KMS-11 (cell line): ENCODE results near the gene COL16A1.

Experiments
- H2AFZ ChIP-seq: fragments of 200-600 bp; sonication (generic); 2 replicates; pipeline ENCODE4 v1.6.1; 2016; ENCODE audit warnings: antibody characterized with exemption, mixed run types, low read depth
- H3K27ac ChIP-seq: fragments of 200-600 bp; sonication (generic); 2 replicates; pipeline ENCODE4 v1.6.1; 2016; ENCODE audit warnings: mild to moderate bottlenecking, mixed run types
- H3K27me3 ChIP-seq: fragments of 200-600 bp; sonication (generic); 2 replicates; pipeline ENCODE4 v1.6.1; 2017; ENCODE audit warnings: mild to moderate bottlenecking, low read depth, mixed run types, moderate library complexity; ENCODE audit not compliant: insufficient read depth
- H3K36me3 ChIP-seq: fragments of 200-600 bp; sonication (generic); 2 replicates; pipeline ENCODE4 v1.6.1; 2017; ENCODE audit warnings: mild to moderate bottlenecking, mixed run types; ENCODE audit not compliant: insufficient read depth
- H3K4me1 ChIP-seq: fragments of 200-600 bp; sonication (generic); 2 replicates; pipeline ENCODE4 v1.6.1; 2016; ENCODE audit warnings: mild to moderate bottlenecking, low read depth, mixed run types; ENCODE audit not compliant: poor library complexity, severe bottlenecking
- H3K4me2 ChIP-seq: fragments of 200-600 bp; sonication (generic); 2 replicates; pipeline ENCODE4 v1.7.0; 2016; ENCODE audit warnings: mild to moderate bottlenecking, mixed run types
- H3K4me3 ChIP-seq: fragments of 200-600 bp; sonication (generic); IDR thresholded peaks from 2 replicates; pipeline ENCODE4 v1.6.1; 2017; ENCODE audit warnings: low read depth, low read length, mixed read lengths; ENCODE audit not compliant: insufficient read depth
- H3K79me2 ChIP-seq: fragments of 200-600 bp; sonication (generic); 2 replicates; pipeline ENCODE4 v1.6.1; 2016; ENCODE audit warnings: low read depth, mixed run types; ENCODE audit not compliant: insufficient read depth
- H3K9ac ChIP-seq: fragments of 200-600 bp; sonication (generic); 2 replicates; pipeline ENCODE4 v1.6.1; 2016; ENCODE audit warnings: mild to moderate bottlenecking, mixed run types
- H4K20me1 ChIP-seq: fragments of 200-600 bp; sonication (generic); 2 replicates; pipeline ENCODE4 v1.6.1; 2016; ENCODE audit warnings: mild to moderate bottlenecking, mixed run types; ENCODE audit not compliant: insufficient read depth
- CTCF ChIP-seq: fragments of 200-600 bp; sonication (generic); conservative IDR thresholded peaks from 2 replicates; pipeline ENCODE4 v1.6.1; 2017; ENCODE audit warnings: low read depth, mild to moderate bottlenecking, antibody characterized with exemption, low read length, moderate library complexity, mixed read lengths

Gene COL16A1

DNA sequence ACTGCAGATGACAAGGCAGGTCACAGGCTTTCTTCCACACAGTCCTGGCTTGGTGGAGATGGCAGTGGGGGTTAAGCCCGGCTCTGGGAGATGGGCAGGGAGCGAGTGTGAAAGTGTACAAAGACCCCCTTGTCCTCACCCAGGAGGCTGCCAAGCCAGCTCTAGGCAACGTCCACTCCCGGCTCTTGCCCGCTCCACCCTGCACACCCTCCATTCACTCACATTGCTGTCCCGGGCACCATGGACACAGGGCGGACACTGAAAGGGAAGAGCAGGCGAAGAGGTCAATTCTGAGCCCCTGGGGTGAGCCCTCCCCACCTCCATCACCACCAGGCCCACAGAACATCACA is 8.9 kb downstream of the COL16A1 start:
- H3K36me3 ChIP-seq: no peaks in the 10 kb centered on the region
- no peak overlapping the region for H3K27ac ChIP-seq
- TF ChIP-seq CTCF: no peak
- H3K27me3 ChIP-seq: peaks cover 14% of the 10 kb centered on the region; the same call in 1 of the 2 replicates
- no peaks in the 10 kb centered on the region for H3K79me2 ChIP-seq
- H3K9ac ChIP-seq: no peak overlapping the region
- no peaks in the 10 kb centered on the region for H4K20me1 ChIP-seq
- H2AFZ ChIP-seq: no peak overlapping the region
- no peak overlapping the region for H3K4me3 ChIP-seq
- no peaks in the 10 kb centered on the region for H3K4me1 ChIP-seq
- H3K4me2 ChIP-seq: no peak overlapping the region

DNA sequence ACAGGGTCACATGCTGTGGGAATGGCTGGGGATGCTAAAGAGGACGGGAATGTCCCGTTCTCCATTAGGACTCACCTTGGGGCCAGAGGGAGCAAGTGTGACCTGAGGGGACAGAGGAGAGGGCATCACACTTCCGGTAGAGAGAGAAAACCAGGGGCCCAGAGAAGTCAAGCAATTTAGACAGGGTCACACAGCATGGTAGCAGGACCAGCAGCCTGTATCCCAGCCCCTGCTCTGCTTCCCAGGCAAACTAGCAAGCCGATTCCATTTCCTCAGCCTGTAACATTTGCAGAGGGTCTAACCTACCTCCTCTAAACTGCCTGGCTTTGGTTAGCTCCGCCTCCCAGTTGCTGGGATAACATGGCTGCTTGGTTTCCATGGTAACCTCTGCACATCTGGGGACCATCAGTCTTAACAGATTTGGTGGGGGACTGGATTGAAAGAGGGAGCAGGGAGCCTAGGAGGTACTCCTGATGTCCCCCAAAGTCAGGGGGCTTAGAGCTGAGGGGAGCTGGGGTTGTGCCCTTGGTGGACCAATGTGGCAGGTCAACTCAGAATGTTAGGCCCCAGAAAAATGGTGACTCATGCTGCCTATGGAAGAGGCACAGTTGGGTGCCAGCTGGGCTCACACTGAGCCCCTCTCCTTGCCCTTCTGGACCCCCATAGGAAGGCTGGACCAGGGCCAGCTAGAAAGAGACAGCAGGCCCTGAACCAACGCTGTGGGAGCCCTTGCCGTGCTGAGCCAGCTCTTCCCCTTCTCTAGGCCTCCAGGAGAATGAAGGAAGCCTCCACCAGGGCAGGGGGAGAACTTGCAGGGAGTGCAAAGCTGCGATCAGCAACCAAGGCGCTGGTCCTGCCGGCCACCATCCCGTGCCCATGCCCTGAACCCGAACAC is 9.5 kb downstream of the COL16A1 start:
- Histone ChIP-seq H3K36me3 (no peaks in the 10 kb centered on the region), H3K4me1 (no peaks in the 10 kb centered on the region), H3K4me2 (no peak overlapping the region), H3K27ac (no peak overlapping the region), H2AFZ (no peak overlapping the region), H3K27me3 (peaks cover 20% of the 10 kb centered on the region; the same call in 1 of the 2 replicates), H3K9ac (no peak overlapping the region), H3K4me3 (no peak overlapping the region), H3K79me2 (no peaks in the 10 kb centered on the region), H4K20me1 (no peaks in the 10 kb centered on the region)
- TF ChIP-seq CTCF: no peak

GRCh38 chr1:31693231-31693630 is 10.6 kb downstream of the COL16A1 start:
- no peaks in the 10 kb centered on the region for H3K36me3 ChIP-seq
- no peak overlapping the region for H3K27ac ChIP-seq
- TF ChIP-seq CTCF: no peak
- H3K4me3 ChIP-seq: no peak overlapping the region
- H2AFZ ChIP-seq: no peak overlapping the region
- no peaks in the 10 kb centered on the region for H4K20me1 ChIP-seq
- H3K4me1 ChIP-seq: no peaks in the 10 kb centered on the region
- H3K9ac ChIP-seq: no peak overlapping the region
- peaks cover 31% of the 10 kb centered on the region; the same call in 1 of the 2 replicates for H3K27me3 ChIP-seq
- no peak overlapping the region for H3K4me2 ChIP-seq
- H3K79me2 ChIP-seq: no peaks in the 10 kb centered on the region

DNA sequence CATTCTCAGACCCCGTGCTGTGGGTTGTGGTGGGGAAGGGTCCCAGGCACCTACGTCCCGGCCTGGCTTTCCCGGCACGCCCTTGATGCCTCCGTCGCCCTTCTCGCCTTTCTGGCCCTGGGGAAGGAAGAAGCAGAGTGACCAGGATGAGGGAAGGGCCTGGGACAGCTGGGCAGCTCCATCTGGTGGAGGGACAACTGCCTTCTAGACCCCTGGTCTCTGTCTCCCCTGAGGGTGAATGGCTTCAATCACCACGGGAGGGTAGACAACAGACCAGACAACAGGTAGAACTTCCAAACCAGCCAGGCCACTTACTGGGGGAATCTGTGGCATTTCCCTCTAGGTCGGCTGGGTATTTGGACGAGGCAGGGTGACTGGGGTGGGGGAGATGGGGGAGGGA is 11.9 kb downstream of the COL16A1 start:
- no peak overlapping the region for H2AFZ ChIP-seq
- TF ChIP-seq CTCF: no peak
- H3K4me2 ChIP-seq: no peak overlapping the region
- H3K27ac ChIP-seq: no peak overlapping the region
- no peak overlapping the region for H3K9ac ChIP-seq
- peaks cover 44% of the 10 kb centered on the region; the same call in 1 of the 2 replicates for H3K27me3 ChIP-seq
- no peaks in the 10 kb centered on the region for H4K20me1 ChIP-seq
- H3K4me3 ChIP-seq: no peak overlapping the region
- no peaks in the 10 kb centered on the region for H3K36me3 ChIP-seq
- no peaks in the 10 kb centered on the region for H3K79me2 ChIP-seq
- no peaks in the 10 kb centered on the region for H3K4me1 ChIP-seq
